Tibial nerve (tissue), 4 donors: Measurements from ENCODE around the gene TMEM167A. TPM values are rescaled to one million over a fixed set of nuclear protein-coding genes. Genes with fewer than 3 reads are reported as not detected.

ENCODE experiments used
- DNase-seq, 2 donors: peaks; one replicate each; pipeline ENCODE4 v3.0.0-alpha.2; 2019; ENCODE audit warnings: low spot score in 2 of 2
- H3K27ac ChIP-seq, 4 donors: fragments of 200-600 bp; sonication (generic) in 3 of 4; one replicate each; pipeline ENCODE4 v1.5.1; 2017 to 2019; ENCODE audit warnings: mild to moderate bottlenecking in 1 of 4
- H3K27me3 ChIP-seq, 2 donors: fragments of 200-600 bp; sonication (generic) in 1 of 2; one replicate each; pipeline versions ENCODE4 v1.5.1 to v1.6.0; 2017 to 2019
- H3K36me3 ChIP-seq, 3 donors: fragments of 200-600 bp; sonication (generic); one replicate each; pipeline ENCODE4 v1.5.1; 2018 to 2019
- H3K4me1 ChIP-seq, 4 donors: fragments of 200-600 bp; sonication (generic) in 3 of 4; one replicate each; pipeline ENCODE4 v1.5.1; 2017 to 2019
- H3K4me3 ChIP-seq, 4 donors: fragments of 200-600 bp; sonication (generic) in 3 of 4; one replicate each; pipeline ENCODE4 v1.5.1; 2017 to 2019; ENCODE audit warnings: mild to moderate bottlenecking in 1 of 4, moderate library complexity in 1 of 4
- H3K9me3 ChIP-seq, 4 donors: fragments of 200-600 bp; sonication (generic) in 3 of 4; one replicate each; pipeline ENCODE4 v1.5.1; 2017 to 2019
- EP300 ChIP-seq, 2 donors: sonication (generic); formaldehyde crosslinking; IDR thresholded peaks; one replicate each; pipeline ENCODE4 v1.6.1; 2017; ENCODE audit warnings: antibody characterized with exemption in 2 of 2, mild to moderate bottlenecking in 1 of 2
- POLR2A ChIP-seq, 2 donors: fragments of 450-650 bp; IDR thresholded peaks; one replicate each; pipeline ENCODE4 v1.6.1; 2017; ENCODE audit warnings: antibody characterized with exemption in 2 of 2, mild to moderate bottlenecking in 2 of 2, moderate library complexity in 2 of 2
- WGBS, 2 donors: methylation state at CpG; one replicate each; pipeline ENCODE4 v1.1.5; 2018; 5-methylcytosine and 5-hydroxymethylcytosine counted together
- total RNA-seq, 4 donors: library from RNA; depleted of rRNA; stranded (reverse); fragments of >200 nt; gene quantifications; one replicate each; pipeline ENCODE4 v1.1.0, GENCODE V29; 2016
- TF ChIP-seq, protein P1 (sequence below), 5 experiments: fragments of 200-600 bp in 3 of 5; fragments of 450-650 bp in 2 of 5; sonication (generic) in 3 of 5; IDR thresholded peaks; one replicate each; pipeline ENCODE4 v1.5.1; 2016 to 2019; ENCODE audit warnings: antibody characterized with exemption in 5 of 5, mild to moderate bottlenecking in 3 of 5, moderate library complexity in 2 of 5

Gene TMEM167A
- total RNA-seq, 4 donors from 2014 or later, result 27.8 to 44.6 (median 35.4) TPM

DNA sequence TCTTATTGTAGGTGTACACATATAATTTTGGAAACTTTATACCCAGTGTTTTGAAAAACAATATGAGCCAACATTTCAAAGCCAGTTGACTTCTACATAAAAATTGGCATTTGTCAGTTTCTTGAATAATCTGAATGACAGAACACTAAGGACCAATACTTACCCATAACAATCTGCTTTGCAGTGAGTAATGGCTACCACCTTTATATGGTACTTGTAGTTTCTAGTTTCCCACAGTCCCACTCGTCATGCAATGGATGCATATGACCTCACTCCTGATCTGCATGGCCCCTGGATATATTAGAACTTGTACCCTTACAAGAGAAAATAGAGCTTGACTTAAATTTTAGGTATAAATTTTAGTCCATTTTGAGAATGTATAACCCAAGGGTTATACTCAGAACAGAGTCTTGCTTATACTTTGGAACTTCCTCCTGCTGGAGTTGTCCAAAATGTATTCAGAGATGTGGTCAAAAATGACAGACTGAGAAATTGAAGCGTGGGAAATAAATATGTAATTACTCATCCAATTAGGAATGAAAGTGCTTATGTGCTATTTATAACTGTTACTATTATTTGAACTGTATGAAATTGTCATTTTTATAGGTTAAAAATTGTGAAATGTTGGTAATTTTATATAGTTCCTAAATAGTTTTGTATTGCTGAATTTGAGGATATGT is 19.6 kb upstream of the TMEM167A start:
- 66 to 80% methylated on average over 2 of the region's 2 CpGs for WGBS, 2 donors
- no peak for DNase-seq
- no peaks in the 10 kb centered on the region for H3K36me3 ChIP-seq
- peaks cover 0 to 21% (median 4%) of the 10 kb centered on the region in 4 donors for H3K9me3 ChIP-seq
- H3K4me1 ChIP-seq, result peaks cover 0 to 5% (median 0%) of the 10 kb centered on the region in 4 donors
- H3K4me3 ChIP-seq, result no peak overlapping the region
- TF ChIP-seq POLR2A (IDR thresholded peaks at IDR 0.05) (no peak), EP300 (IDR thresholded peaks at IDR 0.05) (no peak)
- TF ChIP-seq, protein P1, sequence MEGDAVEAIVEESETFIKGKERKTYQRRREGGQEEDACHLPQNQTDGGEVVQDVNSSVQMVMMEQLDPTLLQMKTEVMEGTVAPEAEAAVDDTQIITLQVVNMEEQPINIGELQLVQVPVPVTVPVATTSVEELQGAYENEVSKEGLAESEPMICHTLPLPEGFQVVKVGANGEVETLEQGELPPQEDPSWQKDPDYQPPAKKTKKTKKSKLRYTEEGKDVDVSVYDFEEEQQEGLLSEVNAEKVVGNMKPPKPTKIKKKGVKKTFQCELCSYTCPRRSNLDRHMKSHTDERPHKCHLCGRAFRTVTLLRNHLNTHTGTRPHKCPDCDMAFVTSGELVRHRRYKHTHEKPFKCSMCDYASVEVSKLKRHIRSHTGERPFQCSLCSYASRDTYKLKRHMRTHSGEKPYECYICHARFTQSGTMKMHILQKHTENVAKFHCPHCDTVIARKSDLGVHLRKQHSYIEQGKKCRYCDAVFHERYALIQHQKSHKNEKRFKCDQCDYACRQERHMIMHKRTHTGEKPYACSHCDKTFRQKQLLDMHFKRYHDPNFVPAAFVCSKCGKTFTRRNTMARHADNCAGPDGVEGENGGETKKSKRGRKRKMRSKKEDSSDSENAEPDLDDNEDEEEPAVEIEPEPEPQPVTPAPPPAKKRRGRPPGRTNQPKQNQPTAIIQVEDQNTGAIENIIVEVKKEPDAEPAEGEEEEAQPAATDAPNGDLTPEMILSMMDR (IDR thresholded peaks at IDR 0.05), result no peak
- no peak overlapping the region for H3K27ac ChIP-seq
- H3K27me3 ChIP-seq, result no peaks in the 10 kb centered on the region

DNA sequence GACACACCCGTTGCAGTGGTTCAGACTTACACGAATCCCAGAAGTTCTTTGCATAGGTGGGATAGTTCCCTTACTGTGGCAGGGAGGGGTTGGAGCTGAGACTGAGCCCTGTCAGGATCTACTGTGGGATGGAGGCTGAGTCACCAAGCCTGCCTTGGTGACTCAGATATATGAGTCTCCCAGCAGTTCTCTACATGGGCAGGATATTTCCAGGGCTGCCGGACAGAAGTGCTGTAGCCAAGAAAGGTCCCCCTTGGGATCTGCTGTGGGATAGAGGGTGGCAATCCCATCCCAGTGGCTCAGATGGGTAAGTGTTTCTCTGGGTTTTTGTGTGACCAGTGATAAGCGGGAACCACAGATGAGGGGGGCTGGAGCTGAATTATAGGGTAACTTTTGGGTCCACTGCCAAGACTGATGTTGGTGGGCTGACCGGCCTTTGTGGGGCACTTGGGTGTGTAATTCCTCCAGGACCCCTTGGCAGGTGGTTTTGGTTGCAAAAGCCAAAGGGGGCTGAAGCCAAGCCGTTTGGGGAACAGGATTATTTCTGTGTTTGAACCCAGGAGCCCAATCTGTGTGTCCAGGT is 18.9 kb upstream of the TMEM167A start:
- 62 to 76% methylated on average over 5 to 6 of the region's 6 CpGs for WGBS, 2 donors
- H3K27ac ChIP-seq, result no peak overlapping the region
- H3K36me3 ChIP-seq, result no peaks in the 10 kb centered on the region
- H3K4me3 ChIP-seq, result no peak overlapping the region
- H3K9me3 ChIP-seq, result peaks cover 0 to 21% (median 4%) of the 10 kb centered on the region in 4 donors
- no peak for DNase-seq
- no peaks in the 10 kb centered on the region for H3K27me3 ChIP-seq
- TF ChIP-seq, protein P1 (IDR thresholded peaks at IDR 0.05), result no peak
- no peak for TF ChIP-seq EP300 (IDR thresholded peaks at IDR 0.05)
- no peak for TF ChIP-seq POLR2A (IDR thresholded peaks at IDR 0.05)
- peaks cover 0 to 5% (median 0%) of the 10 kb centered on the region in 4 donors for H3K4me1 ChIP-seq

DNA sequence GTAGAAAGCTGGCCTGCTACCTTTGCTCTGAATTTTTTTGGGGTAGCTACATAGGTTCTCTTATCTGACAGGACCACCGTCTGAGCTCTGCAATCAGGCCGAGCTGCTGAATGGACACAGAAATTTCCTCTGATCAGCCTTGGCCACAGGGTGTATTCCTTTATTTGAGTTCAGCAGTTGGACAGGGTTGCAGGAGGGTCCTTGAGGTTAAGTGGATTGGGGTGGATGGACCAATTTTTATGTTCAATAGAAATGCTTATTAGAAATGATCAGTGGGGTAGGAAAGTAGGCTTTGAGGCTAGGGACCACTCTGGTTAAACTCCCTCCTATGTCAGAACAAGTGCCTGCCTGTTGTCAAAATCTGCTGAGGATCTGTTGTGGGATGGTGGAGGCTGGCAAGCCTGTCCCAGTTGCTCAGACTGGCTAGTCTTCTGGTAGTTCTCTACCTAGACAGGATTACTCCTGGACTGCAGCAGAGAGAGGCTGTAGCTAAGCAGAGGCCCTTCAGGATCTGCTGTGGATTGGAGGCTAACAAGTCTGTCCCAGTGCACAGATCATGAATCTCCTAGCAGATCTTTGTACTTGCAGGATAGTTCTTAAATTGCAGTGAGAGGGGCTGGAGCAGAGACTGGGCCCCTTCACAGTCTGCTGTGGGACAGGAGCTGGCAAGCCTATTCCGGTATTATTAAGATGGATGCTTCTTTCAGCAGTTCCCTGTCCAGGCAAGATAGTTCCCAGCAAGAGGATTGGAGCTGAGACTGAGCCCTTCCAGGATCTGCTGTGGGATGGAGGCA is 18.2 kb upstream of the TMEM167A start:
- DNase-seq, result no peak
- H3K4me3 ChIP-seq, result no peak overlapping the region
- no peaks in the 10 kb centered on the region for H3K36me3 ChIP-seq
- no peak overlapping the region for H3K27ac ChIP-seq
- TF ChIP-seq EP300 (IDR thresholded peaks at IDR 0.05) (no peak), POLR2A (IDR thresholded peaks at IDR 0.05) (no peak)
- TF ChIP-seq, protein P1 (IDR thresholded peaks at IDR 0.05), result no peak
- H3K27me3 ChIP-seq, result no peaks in the 10 kb centered on the region
- H3K9me3 ChIP-seq, result peaks cover 0 to 21% (median 4%) of the 10 kb centered on the region in 4 donors
- WGBS, 2 donors, result 95 to 98% methylated on average over 2 to 3 of the region's 3 CpGs
- peaks cover 0 to 5% (median 0%) of the 10 kb centered on the region in 4 donors for H3K4me1 ChIP-seq

DNA sequence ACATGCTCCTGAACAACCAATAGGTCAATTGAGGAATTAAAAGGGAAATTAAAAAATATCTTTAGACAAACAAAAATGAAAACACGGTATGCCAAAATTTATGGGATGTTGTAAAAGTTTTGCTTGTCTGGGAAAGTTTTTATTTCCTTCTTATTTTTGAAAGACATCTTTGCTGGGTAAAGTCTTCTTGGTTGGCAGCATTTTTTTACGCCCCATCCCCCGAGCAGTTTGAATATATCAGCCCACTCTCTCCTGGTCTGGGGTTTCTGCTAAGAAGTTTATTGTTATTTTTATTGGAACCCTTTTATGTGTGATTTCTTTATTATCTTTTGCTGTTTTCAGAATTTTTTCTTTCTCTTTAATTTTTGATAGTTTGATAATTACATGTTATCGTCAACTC is 16.5 kb upstream of the TMEM167A start:
- TF ChIP-seq EP300 (IDR thresholded peaks at IDR 0.05) (no peak), POLR2A (IDR thresholded peaks at IDR 0.05) (no peak)
- TF ChIP-seq, protein P1 (IDR thresholded peaks at IDR 0.05), result no peak
- H3K4me1 ChIP-seq, result no peaks in the 10 kb centered on the region
- no peak for DNase-seq
- no peak overlapping the region for H3K4me3 ChIP-seq
- H3K27me3 ChIP-seq, result no peaks in the 10 kb centered on the region
- H3K27ac ChIP-seq, result no peak overlapping the region
- 97 to 98% methylated on average over 4 of the region's 4 CpGs for WGBS, 2 donors
- H3K36me3 ChIP-seq, result no peaks in the 10 kb centered on the region
- peaks cover 0 to 21% (median 4%) of the 10 kb centered on the region in 4 donors for H3K9me3 ChIP-seq
